ENCODE measurements around the gene DDX31.

DNA sequence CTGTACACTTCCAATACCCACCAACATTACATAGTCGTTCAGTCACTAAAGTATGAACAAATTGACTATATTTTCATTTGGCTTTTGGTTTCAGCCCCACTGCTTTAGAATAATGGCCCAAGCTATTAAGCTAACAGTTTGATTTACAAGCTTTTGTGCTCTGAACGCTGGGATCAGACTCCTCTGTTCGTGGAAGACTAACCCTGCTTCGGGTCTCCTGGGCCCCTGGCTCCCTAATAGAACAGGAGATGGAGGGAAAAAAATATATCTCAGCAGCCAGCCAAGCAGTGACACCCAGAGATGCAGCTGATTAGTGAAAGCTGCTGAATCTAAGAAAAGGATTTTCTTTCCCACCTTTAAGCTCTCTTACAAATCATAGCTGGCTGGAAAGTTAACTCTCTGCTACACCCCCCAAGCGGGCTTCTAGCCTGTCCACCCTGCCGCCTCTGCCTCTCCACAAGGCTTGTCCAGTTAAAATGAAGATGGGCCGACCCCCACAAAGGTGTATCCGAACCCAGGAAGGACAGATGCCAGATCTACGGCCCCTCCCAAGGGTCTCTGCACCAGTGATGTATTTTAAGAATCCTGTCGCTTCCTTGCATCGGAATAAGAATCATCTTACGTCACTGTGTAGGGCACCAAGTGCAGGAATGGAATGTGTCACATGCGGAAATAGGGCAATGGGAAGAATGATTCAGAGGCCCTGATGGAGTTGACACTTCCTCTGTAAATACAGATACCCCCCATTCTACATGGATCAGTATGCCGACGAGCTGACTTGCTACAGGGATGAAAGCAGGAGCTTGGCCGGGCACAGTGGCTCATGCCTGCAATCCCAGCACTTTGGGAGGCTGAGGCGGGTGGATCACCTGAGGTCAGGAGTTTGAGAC is 120.8 kb downstream of the DDX31 start:
- TF ChIP-seq, protein P1, sequence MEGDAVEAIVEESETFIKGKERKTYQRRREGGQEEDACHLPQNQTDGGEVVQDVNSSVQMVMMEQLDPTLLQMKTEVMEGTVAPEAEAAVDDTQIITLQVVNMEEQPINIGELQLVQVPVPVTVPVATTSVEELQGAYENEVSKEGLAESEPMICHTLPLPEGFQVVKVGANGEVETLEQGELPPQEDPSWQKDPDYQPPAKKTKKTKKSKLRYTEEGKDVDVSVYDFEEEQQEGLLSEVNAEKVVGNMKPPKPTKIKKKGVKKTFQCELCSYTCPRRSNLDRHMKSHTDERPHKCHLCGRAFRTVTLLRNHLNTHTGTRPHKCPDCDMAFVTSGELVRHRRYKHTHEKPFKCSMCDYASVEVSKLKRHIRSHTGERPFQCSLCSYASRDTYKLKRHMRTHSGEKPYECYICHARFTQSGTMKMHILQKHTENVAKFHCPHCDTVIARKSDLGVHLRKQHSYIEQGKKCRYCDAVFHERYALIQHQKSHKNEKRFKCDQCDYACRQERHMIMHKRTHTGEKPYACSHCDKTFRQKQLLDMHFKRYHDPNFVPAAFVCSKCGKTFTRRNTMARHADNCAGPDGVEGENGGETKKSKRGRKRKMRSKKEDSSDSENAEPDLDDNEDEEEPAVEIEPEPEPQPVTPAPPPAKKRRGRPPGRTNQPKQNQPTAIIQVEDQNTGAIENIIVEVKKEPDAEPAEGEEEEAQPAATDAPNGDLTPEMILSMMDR (IDR thresholded peaks at IDR 0.05; ENCODE audit: low read depth, low read length), result no peak
- no peak for TF ChIP-seq POLR2A (IDR thresholded peaks at IDR 0.05; ENCODE audit: extremely low read depth, insufficient read length)
- TF ChIP-seq, protein P2, sequence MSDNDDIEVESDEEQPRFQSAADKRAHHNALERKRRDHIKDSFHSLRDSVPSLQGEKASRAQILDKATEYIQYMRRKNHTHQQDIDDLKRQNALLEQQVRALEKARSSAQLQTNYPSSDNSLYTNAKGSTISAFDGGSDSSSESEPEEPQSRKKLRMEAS (IDR thresholded peaks at IDR 0.05; ENCODE audit: low read depth, low read length), result no peak
- no peak for TF ChIP-seq MYC (IDR thresholded peaks at IDR 0.05; ENCODE audit: low read depth, low read length)

Measured in NB4 (cell line).